Heart left ventricle (tissue), 13 donors: ENCODE results near the gene GAS5.
A peak's percentile ranks its signal among the peaks of the same experiment; 100 is the strongest.

Source experiments
- CTCF ChIP-seq, 12 donors: fragments of 200-600 bp; sonication (generic) in 4 of 12; IDR thresholded peaks; one replicate each; pipeline versions ENCODE4 v1.5.0 to v1.8.0; 2018 to 2022; ENCODE audit warnings: antibody characterized with exemption in 12 of 12, mild to moderate bottlenecking in 5 of 12
- POLR2A ChIP-seq, 2 donors: fragments of 450-650 bp; IDR thresholded peaks; one replicate each; pipeline ENCODE4 v1.6.1; 2017; ENCODE audit warnings: antibody characterized with exemption in 2 of 2, mild to moderate bottlenecking in 2 of 2, moderate library complexity in 2 of 2
- donor health status: ischemic (EF 13 %, LVEDD 7.1; RV severe dilation, severe dysfunction).
- donor health status: DM: no; HTN: yes; CAD: no.
- donor health status: DM: no; HTN: no; CAD: no.
- donor health status: ischemic (EF 25% LVEDD 6.9; RV normal size, moderate dysfunction).
- donor health status: ischemic (EF 25% LVEDD 5.7; RV mildly dilated, moderate dysfunction).
- donor health status: ischemic (EF 35%, LVEDD 5.7; RV mildly dilated, moderate dysfunction).
- donor health status: nonischemic (EF 11% LVEDD 7.7; RV severe dilation, severe dysfunction).
- donor health status: DM: yes; HTN: yes; CAD: no.
- donor health status: PGD.
- donor health status: ischemic (EF 29% LVEDD 5.4; RV normal size, mild dysfunction).
- donor health status: nonischemic (EF 23%, LVEDD 6.1; RV moderate dilation, normal function).

GRCh38 chr1:173824315-173825081, 43.3 kb downstream of the GAS5 start, which contains the start of the genes CENPL and DARS2:
- TF ChIP-seq CTCF (IDR thresholded peaks at IDR 0.05), result no peak
- TF ChIP-seq POLR2A (IDR thresholded peaks at IDR 0.05), result peak in 1 of 2 donors; percentile 21
